IMR-90 (cell line): ENCODE data around the gene ERMP1. TPM values are rescaled to one million over a fixed set of nuclear protein-coding genes. Genes with fewer than 3 reads are reported as not detected.
A peak's percentile ranks its signal among the peaks of the same experiment; 100 is the strongest.

ENCODE experiments used
- ATAC-seq: fragments of 200-7000 bp; cut with Tn5 transposase; 2 replicates; pipeline ENCODE4 v1.9.1; 2020; ENCODE audit warnings: low read depth, mild to moderate bottlenecking, moderate library complexity
- BruUV-seq: library from RNA; stranded (reverse); fragments of 400-500 nt; replicated peaks from 2 replicates; lab custom pipeline; 2021; lab: Mats Ljungman, UMichigan
- CTCF ChIA-PET: fragments of 300-600 bp; formaldehyde crosslinking; extraction: SDS; loops from one replicate; lab custom pipeline; 2021; ENCODE audit warnings: antibody characterized with exemption; lab: Yijun Ruan, JAX
- POLR2A ChIA-PET: fragments of 300-600 bp; sonication (Branson Sonifier 250); formaldehyde crosslinking; loops from one replicate; lab custom pipeline; 2022; ENCODE audit warnings: antibody characterized with exemption; ENCODE audit not compliant: unreplicated experiment; lab: Charles Lee
- DNase-seq: peaks from one replicate; pipeline ENCODE4 v3.0.0; 2013
- H2AFZ ChIP-seq: replicated peaks from 2 replicates; pipeline ENCODE3; 2013; ENCODE audit warnings: low read length, mild to moderate bottlenecking; ENCODE audit not compliant: poor library complexity
- H2AK5ac ChIP-seq: 2 replicates; pipeline ENCODE4 v1.6.1; 2013; ENCODE audit warnings: low read depth, low read length, inconsistent platforms
- H2AK9ac ChIP-seq: replicated peaks from 2 replicates; pipeline ENCODE3; 2013; ENCODE audit warnings: mild to moderate bottlenecking, low read depth, low read length, moderate library complexity; ENCODE audit not compliant: poor library complexity
- H2BK120ac ChIP-seq: 2 replicates; pipeline ENCODE4 v1.6.1; 2013; ENCODE audit warnings: low read depth, low read length, inconsistent platforms
- H2BK15ac ChIP-seq: 3 replicates; pipeline ENCODE4 v1.6.1; 2013; ENCODE audit warnings: low read depth, low read length, inconsistent platforms
- H2BK20ac ChIP-seq: 2 replicates; pipeline ENCODE4 v1.6.1; 2013; ENCODE audit warnings: low read depth, mild to moderate bottlenecking, inconsistent platforms, low read length, moderate library complexity
- H2BK5ac ChIP-seq: 2 replicates; pipeline ENCODE4 v1.6.1; 2013; ENCODE audit warnings: mild to moderate bottlenecking, low read depth, low read length, inconsistent platforms; ENCODE audit not compliant: poor library complexity, severe bottlenecking
- H3K14ac ChIP-seq: replicated peaks from 2 replicates; pipeline ENCODE4 v1.6.1; 2013; ENCODE audit warnings: low read depth, low read length, inconsistent platforms
- H3K18ac ChIP-seq: 2 replicates; pipeline ENCODE4 v1.6.1; 2013; ENCODE audit warnings: low read depth, low read length, control low read depth
- H3K23ac ChIP-seq: 2 replicates; pipeline ENCODE4 v1.6.1; 2013; ENCODE audit warnings: low read depth, low read length, inconsistent platforms
- H3K27ac ChIP-seq: 2 replicates; pipeline ENCODE4 v1.5.1; 2013; ENCODE audit warnings: mild to moderate bottlenecking, control low read depth, low read length; ENCODE audit not compliant: insufficient read depth
- H3K27me3 ChIP-seq: 2 replicates; pipeline ENCODE4 v1.6.1; 2013; ENCODE audit warnings: low read length; ENCODE audit not compliant: control insufficient read depth, insufficient read depth
- H3K36me3 ChIP-seq: 2 replicates; pipeline ENCODE4 v1.6.1; 2013; ENCODE audit warnings: low read length, mixed read lengths; ENCODE audit not compliant: control insufficient read depth, insufficient read depth
- H3K4ac ChIP-seq: 2 replicates; pipeline ENCODE4 v1.6.1; 2013; ENCODE audit warnings: low read depth, low read length, inconsistent platforms
- H3K4me1 ChIP-seq: 2 replicates; pipeline ENCODE4 v1.6.1; 2013; ENCODE audit warnings: low read length, mixed read lengths; ENCODE audit not compliant: control insufficient read depth, insufficient read depth
- H3K4me2 ChIP-seq: 2 replicates; pipeline ENCODE4 v1.6.1; 2013; ENCODE audit warnings: low read depth, mild to moderate bottlenecking, control low read depth, low read length, moderate library complexity
- H3K4me3 ChIP-seq: 2 replicates; pipeline ENCODE4 v1.5.1; 2013; ENCODE audit warnings: low read depth, mild to moderate bottlenecking, control low read depth, low read length, moderate library complexity; ENCODE audit not compliant: insufficient read depth
- H3K56ac ChIP-seq: 2 replicates; pipeline ENCODE4 v1.6.1; 2013; ENCODE audit warnings: low read length, inconsistent platforms; ENCODE audit not compliant: insufficient read depth; ENCODE audit errors: extremely low read depth
- H3K79me1 ChIP-seq, 2 experiments: 2 replicates each; pipeline ENCODE4 v1.6.1; 2013; ENCODE audit warnings: low read length in 2 of 2, inconsistent platforms in 1 of 2, low read depth in 1 of 2
- H3K9ac ChIP-seq: 2 replicates; pipeline ENCODE4 v1.6.1; 2013; ENCODE audit warnings: low read depth, low read length, control low read depth
- H3K9me1 ChIP-seq: 2 replicates; pipeline ENCODE4 v1.6.1; 2013; ENCODE audit warnings: low read length, inconsistent platforms; ENCODE audit not compliant: insufficient read depth
- H3K9me3 ChIP-seq: 2 replicates; pipeline ENCODE4 v1.6.1; 2013; ENCODE audit warnings: low read length; ENCODE audit not compliant: control insufficient read depth, insufficient read depth
- H4K20me1 ChIP-seq: 2 replicates; pipeline ENCODE4 v1.6.1; 2013; ENCODE audit warnings: low read length, inconsistent platforms; ENCODE audit not compliant: insufficient read depth
- H4K5ac ChIP-seq: 2 replicates; pipeline ENCODE4 v1.6.1; 2013; ENCODE audit warnings: mild to moderate bottlenecking, low read depth, low read length, control low read depth
- H4K8ac ChIP-seq, 2 experiments: 2 replicates each; pipeline ENCODE4 v1.6.1; 2013; ENCODE audit warnings: low read depth in 2 of 2, low read length in 2 of 2, control low read depth in 1 of 2, inconsistent platforms in 1 of 2
- H4K91ac ChIP-seq: 2 replicates; pipeline ENCODE4 v1.6.1; 2013; ENCODE audit warnings: low read depth, low read length, inconsistent platforms; ENCODE audit not compliant: insufficient read depth
- BHLHE40 ChIP-seq: fragments of 150-350 bp; IDR thresholded peaks from 2 replicates; pipeline ENCODE4 v1.6.1; 2016; ENCODE audit warnings: mild to moderate bottlenecking, low read depth, low read length
- CEBPB ChIP-seq: IDR thresholded peaks from 2 replicates; pipeline ENCODE4 v1.6.1; 2012; ENCODE audit warnings: low read depth, low read length, improper control_type of control experiment
- CTCF ChIP-seq: conservative IDR thresholded peaks from 2 replicates; pipeline ENCODE4 v1.5.1; 2012; ENCODE audit warnings: mild to moderate bottlenecking, low read depth, low read length, improper control_type of control experiment
- ELK1 ChIP-seq: fragments of 150-350 bp; IDR thresholded peaks from 2 replicates; pipeline ENCODE4 v1.6.1; 2016; ENCODE audit warnings: low read depth, mild to moderate bottlenecking, low read length, moderate library complexity, borderline replicate concordance
- MAZ ChIP-seq: IDR thresholded peaks from 2 replicates; pipeline ENCODE4 v1.6.1; 2012; ENCODE audit warnings: low read depth, mild to moderate bottlenecking, low read length, improper control_type of control experiment, moderate library complexity, borderline replicate concordance
- MXI1 ChIP-seq: IDR thresholded peaks from 2 replicates; pipeline ENCODE4 v1.6.1; 2012; ENCODE audit warnings: low read depth, mild to moderate bottlenecking, low read length, moderate library complexity, borderline replicate concordance
- NFE2L2 ChIP-seq: fragments of 150-350 bp; IDR thresholded peaks from 2 replicates; pipeline ENCODE4 v1.6.1; 2016; ENCODE audit warnings: low read depth, mild to moderate bottlenecking, low read length
- RAD21 ChIP-seq: IDR thresholded peaks from 2 replicates; pipeline ENCODE4 v1.6.1; 2012; ENCODE audit warnings: low read length, improper control_type of control experiment
- RCOR1 ChIP-seq: IDR thresholded peaks from 2 replicates; pipeline ENCODE4 v1.6.1; 2012; ENCODE audit warnings: mild to moderate bottlenecking, low read length, improper control_type of control experiment; ENCODE audit not compliant: insufficient replicate concordance
- SMC3 ChIP-seq: fragments of 150-350 bp; IDR thresholded peaks from 2 replicates; pipeline ENCODE4 v1.6.1; 2016; ENCODE audit warnings: low read depth, mild to moderate bottlenecking, antibody characterized with exemption, low read length, moderate library complexity
- WGBS, 2 experiments: methylation state at CpG; one replicate each; pipeline versions ENCODE4 v1.1.5 to v1.1.7; 2013; ENCODE audit warnings: missing lambda C conversion rate in 2 of 2; ENCODE audit not compliant: insufficient read length in 1 of 2; ENCODE audit errors: extremely low coverage in 2 of 2; 5-methylcytosine and 5-hydroxymethylcytosine counted together
- dilution Hi-C: fragments of 300-500 bp; cut with HindIII; formaldehyde crosslinking; loops from one replicate; pipeline ENCODE4 v1.14.3; 2018; ENCODE audit warnings: low sequenced_read_pairs; ENCODE audit not compliant: unreplicated experiment
- in situ Hi-C: fragments of 300-500 bp; cut with MboI; formaldehyde crosslinking; loops from 3 replicates; pipeline ENCODE4 v1.14.3; 2019; ENCODE audit warnings: low sequenced_read_pairs, inconsistent platforms, mixed read lengths
- intact Hi-C: fragments of 100-400 bp; cut with micrococcal nuclease; formaldehyde crosslinking; loops from 2 replicates; pipeline ENCODE4 v1.10.0; 2022
- polyA plus RNA-seq, 3 experiments: library from polyadenylated mRNA; depleted of rRNA; stranded (reverse); fragments of >200 nt; gene quantifications; 2 replicates each; pipeline ENCODE4 v1.2.3, GENCODE V29; 2012; ENCODE audit warnings: low replicate concordance in 1 of 3
- total RNA-seq: library from RNA; depleted of rRNA; stranded (reverse); fragments of >200 nt; gene quantifications from 2 replicates; pipeline ENCODE4 v1.2.3, GENCODE V29; 2012

ERMP1 gene
- total and polyA plus RNA-seq, 2 of the 4 experiments (the other 2 are of a cell fraction), result 2.2 to 4.7 TPM

GRCh38 chr9:5832071-5832537, 813 bp downstream of the ERMP1 start:
- Histone ChIP-seq H2AFZ (peak overlapping the region; percentile 97), H3K27ac (no peak overlapping the region), H2BK120ac (no peak overlapping the region), H3K36me3 (no peaks in the 10 kb centered on the region; the same call in 1 of the 2 replicates), H3K56ac (no peak overlapping the region), H3K4me1 (no peaks in the 10 kb centered on the region), H4K8ac (peak overlapping the region in 1 of 2 experiments; percentile 32; a peak in 1 of 4 replicates), H3K9me3 (no peaks in the 10 kb centered on the region), H4K5ac (no peak overlapping the region), H3K18ac (no peak overlapping the region), H2BK20ac (no peak overlapping the region), H4K91ac (no peak overlapping the region), H2BK5ac (no peak overlapping the region), H3K9me1 (no peaks in the 10 kb centered on the region), H3K14ac (no peak overlapping the region), H3K4me2 (peak overlapping the region; percentile 55), H2BK15ac (no peak overlapping the region), H3K23ac (0 out of 2 replicates have a peak overlapping the region, but pooled peaks have one; percentile 35), H3K79me1 (no peaks in the 10 kb centered on the region), H2AK9ac (peak overlapping the region; percentile 74), H3K27me3 (peaks cover 5% of the 10 kb centered on the region), H3K9ac (peak overlapping the region; percentile 47; the same call in 1 of the 2 replicates), H3K4ac (no peak overlapping the region), H3K4me3 (peak overlapping the region; percentile 68), H4K20me1 (no peaks in the 10 kb centered on the region), H2AK5ac (no peak overlapping the region)
- DNase-seq, result no peak
- WGBS, 2 experiments, result no CpG with 5 or more reads among the region's 9 CpGs
- intact Hi-C loops, result no loop called here
- no peak for TF ChIP-seq MXI1
- no peak for TF ChIP-seq CEBPB
- TF ChIP-seq BHLHE40, result no peak
- TF ChIP-seq ELK1, result no peak
- TF ChIP-seq MAZ, result no peak
- TF ChIP-seq RCOR1, result no peak
- TF ChIP-seq NFE2L2, result no peak
- no peak for TF ChIP-seq SMC3
- TF ChIP-seq CTCF, result no peak
- TF ChIP-seq RAD21, result no peak
- ChIA-PET CTCF (interaction anchor here (0.6 to 3.1 kb wide), 8 partner anchors 9 to 222 kb away, joined by 3 to 21 read pairs (median 4); no protein-coding TSS in a partner anchor), POLR2A (no interaction called here)
- dilution Hi-C loops, result no loop called here
- BruUV-seq, result no TSS peak
- ATAC-seq, result no peak
- in situ Hi-C loops, result no loop called here
